Activated naive CD8-positive, alpha-beta T cell treated with anti-CD3 and anti-CD28 coated beads for 36 hours (primary cell): ENCODE data around the gene CFAP68. TPM values are rescaled to one million over a fixed set of nuclear protein-coding genes. Genes with fewer than 3 reads are reported as not detected.
"Not testable (repeated sequence)": the region's sequence is repeated elsewhere in the genome, so short reads cannot be mapped to it uniquely, and the experiment has no call there.

Experiments
- DNase-seq: peaks from one replicate; pipeline ENCODE4 v3.0.0; 2021
- H3K27ac Mint-ChIP-seq: one replicate; pipeline ENCODE4 v1.8.0; 2022; ENCODE audit warnings: mild to moderate bottlenecking, moderate library complexity, mixed read lengths
- H3K27me3 Mint-ChIP-seq: one replicate; pipeline ENCODE4 v1.8.0; 2022; ENCODE audit warnings: mild to moderate bottlenecking, mixed read lengths
- H3K36me3 Mint-ChIP-seq: one replicate; pipeline ENCODE4 v1.8.0; 2021; ENCODE audit warnings: mild to moderate bottlenecking, mixed read lengths
- H3K4me1 Mint-ChIP-seq: one replicate; pipeline ENCODE4 v1.8.0; 2021; ENCODE audit warnings: mixed read lengths
- H3K4me3 Mint-ChIP-seq: one replicate; pipeline ENCODE4 v1.8.0; 2022; ENCODE audit warnings: mild to moderate bottlenecking, moderate library complexity, mixed read lengths
- H3K9me3 Mint-ChIP-seq: one replicate; pipeline ENCODE4 v1.8.0; 2022; ENCODE audit warnings: mixed read lengths
- total RNA-seq, 2 experiments: library from RNA; stranded (reverse); gene quantifications; one replicate each; pipeline ENCODE4 v1.2.3, GENCODE V29; 2021

Gene CFAP68
- total RNA-seq, 2 experiments from 2014 or later: 45.8 to 47.0 TPM

GRCh38 chr11:111849631-111850030 lies 29.7 kb upstream of the CFAP68 start:
- no peaks in the 10 kb centered on the region for H3K4me1 Mint-ChIP-seq
- H3K36me3 Mint-ChIP-seq: peaks cover 21% of the 10 kb centered on the region
- H3K27me3 Mint-ChIP-seq: no peaks in the 10 kb centered on the region
- H3K9me3 Mint-ChIP-seq: no peaks in the 10 kb centered on the region
- H3K4me3 Mint-ChIP-seq: no peak overlapping the region
- no peak overlapping the region for H3K27ac Mint-ChIP-seq
- no peak for DNase-seq

GRCh38 chr11:111851067-111851466 lies 28.3 kb upstream of the CFAP68 start:
- H3K9me3 Mint-ChIP-seq: no peaks in the 10 kb centered on the region
- H3K27me3 Mint-ChIP-seq: no peaks in the 10 kb centered on the region
- DNase-seq: no peak
- no peaks in the 10 kb centered on the region for H3K4me1 Mint-ChIP-seq
- H3K36me3 Mint-ChIP-seq: peaks cover 27% of the 10 kb centered on the region
- H3K4me3 Mint-ChIP-seq: no peak overlapping the region
- no peak overlapping the region for H3K27ac Mint-ChIP-seq

- Mint-ChIP-seq H3K9me3 (no peaks in the 10 kb centered on the region), H3K36me3 (peaks cover 27% of the 10 kb centered on the region), H3K4me3 (no peak overlapping the region), H3K27ac (no peak overlapping the region), H3K4me1 (no peaks in the 10 kb centered on the region), H3K27me3 (no peaks in the 10 kb centered on the region)
- no peak for DNase-seq
These were observed 27.7 kb upstream of the CFAP68 start for GRCh38 chr11:111851636-111852035.

GRCh38 chr11:111852103-111852502 lies 27.2 kb upstream of the CFAP68 start:
- H3K4me3 Mint-ChIP-seq: no peak overlapping the region
- no peak overlapping the region for H3K27ac Mint-ChIP-seq
- DNase-seq: no peak
- H3K9me3 Mint-ChIP-seq: no peaks in the 10 kb centered on the region
- peaks cover 27% of the 10 kb centered on the region for H3K36me3 Mint-ChIP-seq
- no peaks in the 10 kb centered on the region for H3K27me3 Mint-ChIP-seq
- no peaks in the 10 kb centered on the region for H3K4me1 Mint-ChIP-seq

- H3K36me3 Mint-ChIP-seq: peaks cover 16% of the 10 kb centered on the region
- no peaks in the 10 kb centered on the region for H3K4me1 Mint-ChIP-seq
These were observed 23.8 kb upstream of the CFAP68 start for GRCh38 chr11:111855506-111855905.

GRCh38 chr11:111860257-111860656 lies 19.1 kb upstream of the CFAP68 start:
- Mint-ChIP-seq H3K27ac (no peak overlapping the region), H3K36me3 (peaks cover 8% of the 10 kb centered on the region), H3K9me3 (no peaks in the 10 kb centered on the region), H3K4me3 (no peak overlapping the region), H3K27me3 (no peaks in the 10 kb centered on the region), H3K4me1 (no peaks in the 10 kb centered on the region)
- DNase-seq: no peak

More at GRCh38 chr11:111855506-111855905, 23.8 kb upstream of the CFAP68 start:
- no peak for DNase-seq
- Mint-ChIP-seq H3K4me3 (no peak overlapping the region), H3K27ac (no peak overlapping the region), H3K9me3 (no peaks in the 10 kb centered on the region), H3K27me3 (no peaks in the 10 kb centered on the region)

GRCh38 chr11:111870113-111870512 lies 9.2 kb upstream of the CFAP68 start:
- Mint-ChIP-seq H3K9me3 (no peaks in the 10 kb centered on the region), H3K36me3 (peaks cover 23% of the 10 kb centered on the region), H3K27me3 (no peaks in the 10 kb centered on the region), H3K27ac (no peak overlapping the region), H3K4me3 (peak overlapping the region; percentile 32), H3K4me1 (peaks cover 14% of the 10 kb centered on the region)
- DNase-seq: no peak

- Mint-ChIP-seq H3K4me1 (peaks cover 14% of the 10 kb centered on the region), H3K27me3 (no peaks in the 10 kb centered on the region), H3K36me3 (peaks cover 22% of the 10 kb centered on the region), H3K4me3 (peak overlapping the region; percentile 92), H3K9me3 (no peaks in the 10 kb centered on the region), H3K27ac (peak overlapping the region; percentile 84)
- DNase-seq: no peak
These were observed 8.8 kb upstream of the CFAP68 start for GRCh38 chr11:111870522-111870885.

- Mint-ChIP-seq H3K4me1 (peaks cover 14% of the 10 kb centered on the region), H3K27ac (peak within 1 kb of the TSS; percentile 84), H3K36me3 (peaks cover 21% of the 10 kb centered on the region), H3K27me3 (no peaks in the 10 kb centered on the region), H3K4me3 (peak within 1 kb of the TSS; percentile 92), H3K9me3 (no peaks in the 10 kb centered on the region)
- DNase-seq: peak; percentile 88
These were observed 8.3 kb upstream of the CFAP68 start, which contains the start of gene ALG9 for GRCh38 chr11:111870886-111871692. ALG9 (minus strand) TSS chr11:111871581; CDS start chr11:111871482, 99 bp downstream.

- H3K4me3 Mint-ChIP-seq: peak overlapping the region; percentile 92
- H3K27me3 Mint-ChIP-seq: no peaks in the 10 kb centered on the region
- H3K9me3 Mint-ChIP-seq: no peaks in the 10 kb centered on the region
These were observed 7.6 kb upstream of the CFAP68 start for GRCh38 chr11:111871693-111872161.

GRCh38 chr11:111878385-111878848 lies 924 bp upstream of the CFAP68 start:
- Mint-ChIP-seq H3K27ac (peak overlapping the region; percentile 98), H3K4me3 (peak overlapping the region; percentile 88), H3K4me1 (peaks cover 8% of the 10 kb centered on the region), H3K27me3 (no peaks in the 10 kb centered on the region), H3K9me3 (no peaks in the 10 kb centered on the region), H3K36me3 (peaks cover 5% of the 10 kb centered on the region)
- no peak for DNase-seq

More at GRCh38 chr11:111871693-111872161, 7.6 kb upstream of the CFAP68 start:
- peaks cover 18% of the 10 kb centered on the region for H3K36me3 Mint-ChIP-seq
- no peak for DNase-seq
- H3K4me1 Mint-ChIP-seq: peaks cover 14% of the 10 kb centered on the region
- peak overlapping the region; percentile 77 for H3K27ac Mint-ChIP-seq

GRCh38 chr11:111879637-111879960 lies 258 bp downstream of the CFAP68 start:
- Mint-ChIP-seq H3K9me3 (no peaks in the 10 kb centered on the region), H3K4me3 (peak overlapping the region; percentile 88), H3K27me3 (no peaks in the 10 kb centered on the region), H3K27ac (peak overlapping the region; percentile 98), H3K4me1 (peaks cover 8% of the 10 kb centered on the region), H3K36me3 (peaks cover 8% of the 10 kb centered on the region)
- DNase-seq: no peak

- no peak overlapping the region for H3K27ac Mint-ChIP-seq
- peaks cover 8% of the 10 kb centered on the region for H3K4me1 Mint-ChIP-seq
- H3K36me3 Mint-ChIP-seq: peaks cover 8% of the 10 kb centered on the region
- no peaks in the 10 kb centered on the region for H3K27me3 Mint-ChIP-seq
- no peak overlapping the region for H3K4me3 Mint-ChIP-seq
- no peak for DNase-seq
- H3K9me3 Mint-ChIP-seq: no peaks in the 10 kb centered on the region
These were observed 2.9 kb downstream of the CFAP68 start for GRCh38 chr11:111882202-111882601.

GRCh38 chr11:111885053-111885452 lies 5.7 kb downstream of the CFAP68 start:
- H3K36me3 Mint-ChIP-seq, H3K9me3 Mint-ChIP-seq, DNase-seq, H3K4me3 Mint-ChIP-seq, H3K27ac Mint-ChIP-seq, H3K4me1 Mint-ChIP-seq, H3K27me3 Mint-ChIP-seq: not testable (repeated sequence)

GRCh38 chr11:111886032-111886431 lies 6.7 kb downstream of the CFAP68 start:
- Mint-ChIP-seq H3K27ac (no peak overlapping the region), H3K4me1 (peaks cover 3% of the 10 kb centered on the region), H3K36me3 (peaks cover 3% of the 10 kb centered on the region), H3K27me3 (no peaks in the 10 kb centered on the region), H3K4me3 (no peak overlapping the region), H3K9me3 (no peaks in the 10 kb centered on the region)
- no peak for DNase-seq

- H3K27me3 Mint-ChIP-seq: no peaks in the 10 kb centered on the region
- no peak for DNase-seq
- H3K9me3 Mint-ChIP-seq: no peaks in the 10 kb centered on the region
- H3K27ac Mint-ChIP-seq: no peak overlapping the region
- peaks cover 3% of the 10 kb centered on the region for H3K36me3 Mint-ChIP-seq
- no peak overlapping the region for H3K4me3 Mint-ChIP-seq
- no peaks in the 10 kb centered on the region for H3K4me1 Mint-ChIP-seq
These were observed 7.5 kb downstream of the CFAP68 start for GRCh38 chr11:111886844-111887243.
